22Rv1 (cell line): ENCODE results near the gene STX11.
"Not testable (repeated sequence)": the region's sequence is repeated elsewhere in the genome, so short reads cannot be mapped to it uniquely, and the experiment has no call there.

ENCODE experiments used
- H3K27ac ChIP-seq: fragments of 450-650 bp; 2 replicates; pipeline ENCODE4 v1.5.1; 2017
- CTCF ChIP-seq: fragments of 450-650 bp; IDR thresholded peaks from 2 replicates; pipeline ENCODE4 v1.5.1; 2017; ENCODE audit warnings: mild to moderate bottlenecking
- ZFX ChIP-seq: fragments of 450-650 bp; IDR thresholded peaks from 2 replicates; pipeline ENCODE4 v1.6.1; 2017; ENCODE audit warnings: antibody characterized with exemption, borderline replicate concordance

Gene STX11

GRCh38 chr6:144115219-144115618 is 35.1 kb upstream of the STX11 start:
- H3K27ac ChIP-seq = no peak overlapping the region
- TF ChIP-seq ZFX = no peak

- TF ChIP-seq CTCF = no peak
- no peak for TF ChIP-seq ZFX
- H3K27ac ChIP-seq = no peak overlapping the region
Measured at GRCh38 chr6:144119376-144119775, 30.9 kb upstream of the STX11 start.

- TF ChIP-seq CTCF (no peak), ZFX (no peak)
- H3K27ac ChIP-seq = no peak overlapping the region
Measured at GRCh38 chr6:144122861-144123260, 27.5 kb upstream of the STX11 start.

GRCh38 chr6:144123421-144123820 is 26.9 kb upstream of the STX11 start:
- no peak overlapping the region for H3K27ac ChIP-seq
- TF ChIP-seq ZFX = no peak
- TF ChIP-seq CTCF = no peak

GRCh38 chr6:144123836-144124235 is 26.5 kb upstream of the STX11 start:
- TF ChIP-seq ZFX (no peak), CTCF (no peak)
- H3K27ac ChIP-seq = no peak overlapping the region

- TF ChIP-seq ZFX = no peak
- no peak for TF ChIP-seq CTCF
- no peak overlapping the region for H3K27ac ChIP-seq
Measured at GRCh38 chr6:144127097-144127496, 23.2 kb upstream of the STX11 start.

- H3K27ac ChIP-seq = no peak overlapping the region
- TF ChIP-seq CTCF (no peak), ZFX (no peak)
Measured at GRCh38 chr6:144129469-144129868, 20.8 kb upstream of the STX11 start.

- no peak overlapping the region for H3K27ac ChIP-seq
- TF ChIP-seq ZFX (no peak), CTCF (no peak)
Measured at GRCh38 chr6:144131248-144131709, 19.0 kb upstream of the STX11 start.

- H3K27ac ChIP-seq = not testable (repeated sequence)
Measured at GRCh38 chr6:144132167-144132690, 18.1 kb upstream of the STX11 start.
